Retina (tissue), 1 donor: ENCODE measurements around the gene GAB4.

Experiments
- DNase-seq: peaks from one replicate; pipeline ENCODE4 v3.0.0-alpha.2; 2016

GAB4 gene

DNA sequence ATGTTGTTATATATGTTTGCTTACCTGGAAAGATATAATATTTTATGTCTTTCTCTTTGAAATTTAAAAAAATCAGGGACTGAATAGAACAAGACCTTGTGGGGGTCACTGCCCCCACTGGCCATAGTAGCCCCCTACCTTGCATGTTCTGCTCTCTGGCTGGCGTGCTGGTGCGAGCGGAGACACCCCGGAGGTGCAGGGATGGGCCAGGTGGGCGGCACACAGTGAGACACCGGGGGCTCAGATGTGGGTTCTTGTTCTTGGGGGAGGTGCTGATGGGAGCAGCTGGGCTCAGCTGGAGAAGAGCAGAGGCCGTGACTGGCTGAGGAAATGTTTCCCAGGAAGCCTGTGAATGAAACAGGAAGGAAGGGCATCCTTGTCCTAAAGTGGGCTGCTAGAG, 20.2 kb downstream of the GAB4 start:
- DNase-seq, result no peak

DNA sequence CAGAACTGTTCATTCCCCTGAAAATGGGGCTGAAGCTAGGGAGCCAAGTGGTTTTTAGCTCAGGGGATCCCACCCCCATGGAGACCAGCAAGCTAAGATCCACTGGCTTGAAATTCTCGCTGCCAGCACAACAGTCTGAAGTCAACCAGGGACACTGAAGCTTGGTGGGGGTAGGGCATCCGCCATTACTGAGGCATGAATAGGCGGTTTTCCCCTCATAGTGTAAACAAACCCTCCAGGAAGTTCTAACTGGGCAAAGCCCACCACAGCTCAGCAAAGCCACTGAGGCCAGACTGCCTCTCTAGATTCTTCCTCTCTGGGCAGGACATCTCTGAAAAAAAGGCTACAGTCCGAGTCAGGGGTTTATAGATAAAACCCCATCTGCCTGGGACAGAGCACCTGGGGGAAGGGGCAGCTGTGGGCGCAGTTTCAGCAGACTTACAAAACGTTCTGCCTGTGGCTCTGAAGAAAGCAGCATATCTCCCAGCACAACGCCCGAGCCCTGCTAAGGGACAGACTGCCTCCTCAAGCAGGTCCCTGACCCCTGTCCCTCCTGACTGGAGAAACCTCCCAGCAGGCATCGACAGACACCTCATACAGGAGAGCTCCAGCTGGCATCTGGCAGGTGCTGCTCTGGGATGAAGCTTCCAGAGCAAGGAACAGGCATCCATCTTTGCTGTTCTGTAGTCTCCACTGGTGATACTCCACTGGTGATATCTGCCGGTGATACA, 32.7 kb downstream of the GAB4 start:
- no peak for DNase-seq

DNA sequence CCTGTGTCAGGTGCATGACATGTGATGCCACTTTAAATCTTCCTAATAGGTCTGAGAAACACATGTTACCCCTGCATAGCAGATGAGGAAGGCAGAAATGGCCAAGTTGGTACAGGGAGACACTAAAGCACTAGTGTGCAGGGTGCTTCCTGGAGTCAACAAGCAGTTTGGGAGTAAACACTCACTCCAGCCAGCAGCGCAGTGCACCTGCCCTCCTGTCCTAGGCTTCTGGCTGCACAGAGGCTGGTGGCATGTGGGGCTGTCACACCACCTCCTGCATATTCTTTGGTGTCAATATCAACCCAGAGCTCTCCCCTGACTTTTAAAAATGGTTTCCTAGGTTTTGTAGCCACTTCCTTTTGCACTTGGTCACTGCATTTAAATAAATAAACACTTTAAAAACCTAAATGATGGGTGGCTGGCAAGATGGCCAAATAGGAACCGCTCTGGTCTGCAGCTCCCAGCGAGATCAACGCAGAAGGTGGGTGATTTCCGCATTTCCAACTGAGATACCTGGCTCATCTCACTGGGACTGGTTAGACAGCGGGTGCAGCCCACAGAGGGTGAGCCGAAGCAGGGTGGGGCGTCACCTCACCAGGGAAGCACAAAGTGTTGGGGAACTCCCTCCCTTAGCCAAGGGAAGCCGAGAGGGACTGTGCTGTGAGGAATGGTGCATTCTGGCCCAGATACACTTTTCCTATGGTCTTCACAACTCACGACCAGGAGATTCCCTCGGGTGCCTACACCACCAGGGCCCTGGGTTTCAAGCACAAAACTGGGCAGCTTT, 33.5 kb downstream of the GAB4 start:
- no peak for DNase-seq

DNA sequence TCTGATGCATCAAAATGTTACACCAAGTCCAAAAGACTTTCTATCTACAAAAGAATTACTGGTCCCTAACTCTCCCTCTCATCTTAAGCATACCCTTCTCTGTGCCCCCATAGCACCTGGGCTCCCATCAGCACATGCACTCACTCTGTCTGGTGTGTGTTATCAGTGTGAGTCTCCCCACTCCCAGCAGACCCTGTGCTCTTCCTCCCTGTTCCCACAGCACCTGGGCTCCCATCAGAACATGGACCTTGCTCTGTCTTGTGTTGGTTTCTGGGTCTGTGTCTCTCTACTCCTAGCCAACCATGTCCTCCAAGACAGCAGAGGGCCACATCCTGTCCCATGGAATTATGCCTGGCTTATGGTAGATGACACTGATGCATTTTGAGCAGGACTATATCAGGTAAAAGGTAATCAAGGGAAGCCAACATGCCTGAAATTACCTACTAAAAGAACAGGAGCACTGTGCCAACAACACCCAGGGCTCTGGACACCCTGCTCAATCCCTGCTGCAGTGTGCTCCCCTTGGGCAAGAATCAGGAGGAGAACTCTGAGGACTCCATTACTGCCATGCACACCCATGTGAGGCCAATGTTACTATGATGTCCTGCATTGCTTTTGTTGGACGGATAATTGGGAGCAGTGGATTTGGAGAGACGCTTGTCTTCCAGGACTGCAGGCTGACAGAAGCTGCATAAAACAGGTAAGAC, 34.3 kb downstream of the GAB4 start:
- no peak for DNase-seq

DNA sequence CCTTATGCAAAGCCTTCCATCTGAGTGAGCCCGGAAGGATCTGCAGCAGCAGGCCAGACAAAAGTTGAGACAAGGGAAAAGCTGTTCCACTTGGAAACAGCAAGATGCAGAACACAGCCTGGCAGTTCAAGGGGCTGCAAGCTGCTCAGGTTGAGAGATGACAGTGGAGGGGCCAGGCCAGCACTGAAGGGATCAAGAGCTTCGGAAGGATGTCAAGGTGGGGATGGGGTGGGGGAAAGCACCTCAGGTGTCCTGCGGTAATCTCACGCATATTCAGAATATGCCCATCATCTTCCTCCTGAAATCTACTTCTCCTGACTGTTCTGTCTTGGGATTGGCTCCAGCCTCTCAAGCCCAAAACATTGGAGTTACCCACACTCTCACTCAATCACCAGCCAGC, 35.7 kb downstream of the GAB4 start:
- no peak for DNase-seq

DNA sequence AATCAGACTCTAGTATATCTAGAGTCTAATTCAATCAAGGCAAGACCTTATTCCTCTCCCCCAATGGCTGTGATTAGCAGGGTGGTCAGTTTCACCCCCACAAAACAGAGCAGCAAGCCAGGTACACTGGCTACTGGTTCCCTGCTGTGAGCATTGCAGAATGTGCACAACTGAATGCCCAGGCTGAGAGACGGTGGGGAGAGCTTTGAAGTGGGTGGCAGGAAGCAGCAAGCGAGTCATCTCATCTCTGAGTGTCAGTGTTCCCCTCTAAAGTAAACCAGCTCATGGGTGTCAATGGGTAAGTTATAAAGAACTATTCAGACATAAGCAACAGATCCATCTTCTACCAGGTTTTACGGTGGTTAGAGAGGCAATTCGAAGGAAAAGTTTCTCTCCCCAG, 37.6 kb downstream of the GAB4 start:
- DNase-seq, result no peak

DNA sequence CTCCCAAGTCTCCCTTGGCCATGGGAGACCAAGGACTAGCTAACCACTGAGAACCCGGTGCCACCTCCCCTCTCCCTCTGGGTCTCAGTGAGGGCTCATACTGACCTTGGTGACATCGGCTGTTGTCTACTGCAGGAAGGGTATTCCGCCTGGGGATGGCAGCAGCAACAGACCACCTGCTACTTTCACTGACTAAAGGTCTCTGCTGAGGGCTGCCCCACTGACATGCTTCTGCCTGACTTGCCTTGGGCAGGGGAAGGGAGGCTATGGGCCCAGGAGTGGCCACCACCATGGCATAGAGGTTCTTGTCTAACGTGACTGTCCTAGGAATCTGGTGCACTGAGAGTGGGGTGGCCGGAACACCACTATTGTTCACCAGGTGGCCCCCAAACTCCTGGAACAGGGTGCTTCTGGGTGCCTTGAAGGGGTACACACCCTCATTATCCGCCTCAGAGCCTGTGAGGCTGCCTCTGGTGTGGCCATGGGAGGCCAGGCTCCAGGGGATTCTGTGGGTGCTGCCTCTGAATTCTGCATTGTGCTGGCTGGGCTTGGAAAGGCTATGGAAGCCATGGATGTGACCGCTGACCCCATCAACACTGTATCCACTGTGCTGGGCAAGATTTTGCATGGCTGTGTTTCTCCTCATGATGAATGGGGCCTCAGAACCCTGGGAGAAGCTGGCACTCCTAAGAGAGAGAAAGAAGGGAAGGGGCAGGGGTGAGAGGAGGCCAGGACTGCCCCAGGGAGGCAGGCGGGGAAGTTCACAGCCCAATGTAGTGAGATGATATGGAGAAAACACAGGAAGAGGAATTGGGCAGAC, 38.3 kb downstream of the GAB4 start:
- DNase-seq, result no peak

DNA sequence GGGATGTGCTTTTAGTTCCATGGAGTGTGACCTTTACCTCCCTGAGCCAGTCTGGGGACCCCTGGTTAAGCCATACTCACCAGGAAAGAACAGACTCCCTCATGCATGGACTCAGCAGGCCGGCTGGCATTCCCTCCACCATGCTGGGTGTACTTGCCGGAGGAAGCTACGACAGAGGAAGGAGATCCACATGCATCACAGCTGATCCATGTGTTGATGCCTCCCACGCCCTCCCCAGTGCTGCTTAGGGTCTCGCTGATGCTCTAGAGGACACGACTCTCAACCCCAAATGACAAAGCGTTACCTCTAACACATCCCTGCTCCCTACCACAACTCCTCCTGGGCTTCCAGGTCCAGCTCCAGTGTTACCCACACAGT, 39.8 kb downstream of the GAB4 start:
- DNase-seq, result no peak

DNA sequence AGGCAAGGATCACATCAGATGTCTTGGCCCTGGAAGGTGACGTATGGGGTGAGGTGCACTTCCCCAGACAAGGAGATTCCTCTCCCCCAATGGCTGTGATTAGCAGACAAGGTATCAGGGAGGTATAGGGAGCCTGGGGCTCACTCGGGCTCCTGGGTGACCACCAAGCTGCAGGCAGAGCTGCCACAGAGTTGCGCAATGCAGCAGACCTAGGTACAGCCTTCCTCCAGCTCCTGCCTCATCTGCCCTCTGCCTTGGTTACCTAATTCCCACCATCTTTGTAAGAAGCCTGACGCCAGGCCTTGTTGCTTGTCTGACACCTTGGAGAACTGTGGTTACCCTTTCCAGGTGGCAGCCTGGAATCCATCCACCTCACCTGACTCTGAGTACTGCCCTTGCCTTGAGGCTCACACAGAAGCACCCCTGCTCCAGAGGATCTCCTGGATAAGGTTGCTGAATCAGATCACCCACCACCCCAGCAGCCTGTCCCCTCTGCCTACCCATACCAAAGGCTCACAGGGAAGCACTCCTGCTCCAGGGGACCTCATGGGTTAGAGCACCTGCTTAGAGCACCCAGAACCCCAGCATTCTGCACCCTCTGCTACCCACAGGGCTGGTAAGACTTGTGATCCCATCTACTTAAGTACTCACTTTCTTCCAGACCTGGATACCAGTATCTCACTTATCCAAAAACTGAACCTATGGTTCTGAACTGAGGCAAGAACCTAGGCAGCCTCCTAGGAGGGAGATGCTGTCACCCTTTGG, 40.4 kb downstream of the GAB4 start:
- no peak for DNase-seq

DNA sequence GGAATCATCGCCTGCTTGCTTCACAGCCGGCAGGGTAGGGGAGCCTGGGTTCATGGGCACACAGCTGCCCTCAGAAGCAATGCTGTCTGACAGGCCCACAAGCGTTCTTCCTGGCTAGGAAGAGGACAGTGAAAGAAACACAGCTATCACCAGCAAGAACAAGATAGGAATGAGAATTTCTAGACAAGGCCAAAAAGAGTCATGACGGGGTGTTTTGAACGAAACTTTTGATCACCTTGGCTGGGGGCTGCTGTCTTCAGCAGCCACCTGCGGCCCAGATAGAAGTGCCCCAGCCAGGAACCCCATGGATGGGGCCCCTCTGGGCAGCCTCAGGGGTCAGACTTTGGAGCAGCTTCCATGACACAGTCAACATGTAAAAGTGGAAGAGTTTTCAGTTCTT, 41.8 kb downstream of the GAB4 start:
- DNase-seq, result no peak

DNA sequence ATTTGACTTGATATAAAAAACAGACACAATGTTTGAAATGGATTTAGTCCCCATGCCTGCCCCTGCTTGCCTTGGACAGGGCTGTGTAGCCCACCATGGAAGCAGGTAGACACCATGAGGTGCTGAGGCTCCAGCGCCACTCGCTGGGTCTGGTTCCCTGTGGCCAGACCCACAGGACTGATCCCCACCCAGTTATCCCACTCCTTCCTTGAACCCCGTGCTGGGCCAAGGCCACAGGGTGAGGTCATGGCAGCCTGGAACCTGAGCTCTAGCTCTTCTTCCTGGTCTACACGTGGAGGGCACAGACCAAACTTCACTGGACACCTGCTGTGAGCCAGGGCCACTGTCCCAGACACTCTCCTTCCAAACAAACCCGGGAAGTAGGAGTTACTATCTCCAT, 42.5 kb downstream of the GAB4 start:
- no peak for DNase-seq

DNA sequence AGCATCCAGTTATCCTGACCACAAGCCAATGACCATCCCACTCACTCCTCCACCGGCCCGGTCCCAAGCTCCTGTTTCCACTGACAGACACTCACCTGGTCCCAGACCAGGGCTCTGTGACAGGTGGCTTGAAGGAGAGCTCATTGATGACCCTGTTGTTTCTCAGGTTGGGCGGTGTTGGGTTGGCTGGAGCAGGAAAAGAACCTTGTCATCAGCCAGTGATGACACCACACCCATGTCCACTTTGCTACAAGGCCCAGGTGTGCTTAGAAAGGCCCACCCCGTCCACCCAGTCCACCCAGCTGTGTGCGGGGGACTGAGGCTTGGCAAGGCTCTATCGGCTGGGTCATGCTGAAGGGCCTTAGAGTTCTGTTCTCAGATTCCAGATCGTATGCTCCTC, 42.9 kb downstream of the GAB4 start:
- no peak for DNase-seq

DNA sequence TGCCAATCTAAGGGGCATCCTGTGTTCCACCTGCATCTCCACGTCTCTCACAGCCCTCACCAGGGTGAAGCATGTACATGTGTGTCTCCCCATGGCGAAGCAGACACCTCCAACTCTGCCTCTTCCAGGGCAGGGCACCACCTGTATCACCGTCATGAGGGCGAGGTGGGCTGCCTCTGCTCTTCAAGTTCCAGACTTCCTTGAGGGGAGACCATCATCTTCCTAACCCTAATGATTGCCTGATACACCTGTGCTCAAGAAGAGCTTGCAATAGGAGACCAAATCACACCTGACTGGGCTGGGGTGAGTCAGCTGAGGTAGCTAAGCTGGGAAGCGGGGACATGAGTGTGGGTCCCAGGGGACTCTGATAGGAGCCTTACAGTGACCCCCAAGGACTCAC, 43.7 kb downstream of the GAB4 start:
- no peak for DNase-seq

DNA sequence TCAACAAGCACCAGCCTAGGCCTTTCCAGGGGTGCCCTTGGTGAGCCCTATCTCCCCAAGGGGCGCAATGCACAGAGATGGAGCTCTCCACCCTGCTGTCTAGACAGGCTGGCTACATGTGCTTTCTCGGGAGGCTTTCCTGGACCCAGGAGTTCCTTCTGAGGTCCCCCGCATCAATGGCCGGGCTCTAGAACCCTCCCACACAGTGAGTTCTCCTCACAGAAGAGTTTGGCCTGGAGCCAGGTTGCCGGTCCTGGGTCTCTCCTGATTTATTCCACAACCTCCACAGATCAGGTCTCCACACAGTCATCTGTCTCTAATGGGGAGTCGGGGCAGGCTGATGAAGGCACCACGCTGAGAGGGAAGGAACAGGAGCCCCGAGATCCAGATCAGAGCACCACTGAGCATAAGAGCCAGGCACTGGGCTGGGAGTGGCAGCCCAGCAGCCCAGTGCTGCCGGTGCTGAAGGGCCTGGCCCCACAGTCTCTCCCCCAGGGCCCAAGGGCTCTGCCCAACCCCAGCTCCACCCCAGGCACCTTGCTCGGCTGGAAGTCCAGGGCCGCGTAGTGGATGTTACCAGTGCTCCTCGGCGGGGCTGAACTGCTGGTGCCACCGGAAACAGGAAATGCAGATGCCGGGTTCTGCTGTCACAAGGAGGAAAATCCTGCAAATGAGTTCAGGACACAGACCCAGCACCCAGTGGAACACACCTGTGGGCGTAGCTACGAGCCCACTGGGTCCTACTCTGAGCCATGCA, 44.7 kb downstream of the GAB4 start:
- DNase-seq, result no peak

DNA sequence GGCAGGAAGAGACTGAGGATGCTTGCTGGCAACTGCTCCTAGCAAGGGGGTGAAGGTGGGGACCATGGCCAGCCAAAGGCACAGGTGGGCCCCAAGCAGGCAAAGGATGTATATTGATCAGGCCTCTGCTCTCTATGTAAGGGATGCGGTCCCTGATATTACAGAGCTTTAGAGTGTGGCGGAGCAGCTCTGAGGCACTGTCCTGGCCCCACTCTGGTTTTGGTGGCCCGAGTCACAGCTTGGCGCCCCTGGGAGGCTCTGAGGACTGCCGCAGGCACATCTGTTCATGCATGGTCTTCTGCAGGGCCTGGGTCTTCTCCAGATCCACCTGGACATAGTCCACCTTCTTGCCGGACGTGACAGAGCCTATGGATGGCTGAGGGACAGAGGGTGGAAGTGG, 45.5 kb downstream of the GAB4 start:
- no peak for DNase-seq

DNA sequence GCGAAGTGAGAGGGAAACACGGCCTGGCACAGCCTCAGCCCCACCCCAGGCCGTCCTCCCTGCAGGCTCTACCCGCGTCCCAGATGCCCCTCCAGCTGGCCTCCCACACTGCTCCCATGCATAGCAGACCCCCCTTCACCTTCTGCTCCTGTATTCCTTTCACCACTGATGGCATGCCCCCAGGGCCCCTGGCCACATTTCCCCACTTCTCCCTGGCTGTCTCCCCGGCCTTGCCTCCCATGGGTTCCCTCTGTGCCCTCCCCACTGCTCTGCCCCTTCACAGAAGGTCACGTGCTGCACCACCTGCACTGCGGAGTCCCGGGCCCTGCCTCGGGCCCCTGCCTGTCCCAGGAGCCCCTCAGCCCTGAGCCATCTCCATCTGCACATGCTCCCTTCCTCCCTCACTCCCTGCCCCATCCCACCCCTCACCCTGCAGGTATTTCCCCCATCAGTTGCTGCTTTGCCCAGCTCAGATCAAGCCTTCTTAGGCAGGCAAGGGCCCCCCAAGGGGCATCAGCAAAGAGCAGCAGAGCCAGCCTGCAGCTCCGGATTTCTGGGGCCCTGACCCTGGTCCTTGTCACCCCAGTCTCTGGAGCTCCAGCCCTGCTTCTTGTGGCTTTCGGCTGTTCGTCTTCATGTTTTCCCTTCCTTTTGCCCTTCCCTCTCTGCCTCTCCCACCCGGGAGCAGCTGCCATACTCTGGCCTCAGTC, 46.4 kb downstream of the GAB4 start:
- DNase-seq, result no peak

DNA sequence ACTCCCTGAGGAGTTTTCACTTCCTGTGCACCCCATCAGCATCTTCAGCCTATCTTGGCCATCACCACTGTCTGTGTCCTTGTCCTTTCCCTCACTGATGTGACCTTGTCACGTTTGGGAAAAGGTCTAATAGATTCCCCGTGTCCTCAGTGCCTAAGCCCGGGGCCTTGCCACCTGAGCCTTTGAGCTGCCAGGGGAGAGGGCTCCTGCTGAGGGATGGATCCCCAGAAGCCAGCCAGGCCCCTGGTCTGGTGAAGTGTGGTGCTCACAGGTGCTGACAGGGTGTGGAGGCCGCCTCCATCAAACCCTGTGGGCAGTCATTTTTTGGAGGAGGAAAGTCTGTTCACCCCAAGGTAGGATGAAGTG, 47.2 kb downstream of the GAB4 start:
- no peak for DNase-seq

DNA sequence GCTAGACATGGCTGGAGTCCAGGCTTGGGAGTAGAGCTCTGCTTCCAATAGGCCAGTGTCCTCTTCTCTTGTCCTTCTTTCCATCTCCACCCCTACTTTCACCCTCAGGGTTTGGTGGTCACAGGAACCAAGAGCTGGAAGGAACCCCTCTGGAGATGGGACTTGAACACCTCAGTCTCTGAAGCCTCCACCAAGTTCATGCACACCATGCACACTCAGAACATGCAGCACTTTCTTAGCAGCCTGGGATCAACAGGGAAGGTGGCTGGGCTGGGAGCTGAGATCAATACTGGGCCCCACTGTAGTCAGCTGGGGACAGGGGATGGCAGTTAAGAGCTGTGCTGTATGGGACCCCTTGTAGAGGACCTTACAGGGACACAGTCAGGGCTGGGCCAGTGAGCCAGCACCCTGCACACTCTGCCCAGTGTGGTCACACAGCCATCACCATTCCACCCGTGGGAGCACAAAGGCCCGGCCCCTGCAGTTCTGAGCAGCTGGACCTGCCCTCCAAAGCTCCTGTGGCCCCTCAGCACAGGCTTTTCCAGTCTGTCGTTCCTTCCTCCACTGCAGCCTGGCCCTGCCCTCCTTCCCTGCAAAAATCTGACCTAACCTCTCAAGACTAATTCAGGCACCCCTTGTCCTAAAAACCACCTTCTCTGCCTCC, 47.7 kb downstream of the GAB4 start:
- DNase-seq, result no peak

DNA sequence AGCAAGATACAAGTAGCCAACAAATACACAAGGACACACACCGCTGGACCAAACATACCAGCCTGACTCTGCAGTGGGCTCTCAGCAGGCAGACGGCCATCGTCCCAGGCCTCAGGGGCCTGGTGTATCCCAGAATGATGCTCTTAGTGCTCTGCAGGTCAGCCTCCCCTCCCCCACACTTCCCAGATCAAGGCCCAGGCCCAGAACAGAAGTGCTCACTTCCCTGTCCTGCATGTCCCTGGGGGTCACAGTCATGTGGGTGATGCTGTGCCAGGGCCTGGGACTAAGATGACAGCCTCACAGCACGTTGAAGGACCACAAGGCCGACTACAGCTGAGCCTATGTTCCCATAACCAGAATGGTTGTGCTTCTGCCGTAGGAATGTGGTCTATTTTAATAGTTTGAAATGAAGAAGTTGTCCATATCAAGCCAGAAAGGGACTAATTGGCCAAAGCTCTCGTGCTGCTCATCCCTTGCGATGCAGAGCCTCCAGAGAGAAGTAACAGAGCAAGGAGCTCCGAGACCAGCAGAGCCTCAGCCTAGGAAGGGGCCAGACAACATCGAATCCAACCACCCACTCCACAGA, 48.6 kb downstream of the GAB4 start:
- DNase-seq, result no peak

DNA sequence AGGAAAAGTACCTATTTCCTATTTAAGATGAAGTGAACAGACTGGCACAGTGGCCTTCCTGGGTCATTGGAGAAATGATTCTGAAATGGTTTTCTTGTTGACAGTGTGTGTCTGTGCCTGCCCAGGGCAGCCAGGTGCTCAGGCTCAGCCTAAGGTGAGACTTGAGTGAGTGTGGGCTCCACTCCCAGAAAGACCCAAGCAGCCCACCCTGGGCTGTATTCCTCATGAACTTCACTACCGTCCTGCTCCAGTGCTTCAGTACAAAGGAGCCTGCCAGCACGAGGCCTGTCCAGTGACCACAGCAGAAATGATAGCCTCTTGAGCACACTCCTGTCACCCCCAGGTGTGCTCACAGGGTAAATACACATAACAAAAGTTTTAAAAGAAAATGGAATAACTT, 49.5 kb downstream of the GAB4 start:
- no peak for DNase-seq
